Activated CD4-positive, CD25-positive, alpha-beta regulatory T cell (primary cell): Measurements from ENCODE around the gene RELA.

Experiments
- DNase-seq, 4 experiments: peaks; one replicate each; lab custom pipeline; 2025; lab: John Stamatoyannopoulos, UW

RELA gene

DNA sequence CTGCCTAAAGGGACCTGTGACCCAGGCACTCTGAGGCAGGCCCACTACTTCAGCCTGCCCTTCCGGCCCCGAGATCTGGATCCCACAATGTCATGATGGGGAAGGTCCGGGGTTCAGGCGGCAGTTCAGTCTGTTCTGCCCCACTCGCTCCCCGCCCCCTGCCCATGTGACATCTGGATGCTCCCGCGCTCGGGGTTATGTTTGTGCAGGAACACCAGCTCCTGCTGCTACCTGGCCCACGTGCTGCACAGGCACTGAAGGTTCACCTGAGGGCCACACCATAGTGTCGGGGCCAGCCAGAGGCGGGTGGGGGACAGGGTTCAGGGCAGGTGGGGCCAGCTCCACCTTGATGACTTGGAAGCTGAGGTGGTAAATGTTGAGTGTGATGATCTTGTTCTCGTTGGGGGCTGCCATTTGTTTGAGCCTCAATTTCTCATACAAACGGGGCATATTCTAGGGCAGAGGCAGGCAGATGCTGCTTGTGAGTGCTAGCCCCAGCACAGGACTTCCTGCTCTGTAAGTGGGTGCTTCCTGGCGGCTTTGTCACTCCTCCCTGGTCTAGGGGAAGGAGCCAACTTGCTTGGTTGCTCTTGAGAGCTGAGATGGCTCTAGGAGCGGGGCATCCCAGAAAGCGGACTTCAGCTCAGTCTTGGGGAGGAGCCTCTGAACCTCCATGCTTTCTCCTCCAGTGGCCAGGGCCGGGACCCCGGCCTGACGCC, 29.2 kb downstream of the RELA start:
- no peak for DNase-seq

- no peak for DNase-seq
These were observed 32.5 kb downstream of the RELA start for GRCh38 chr11:65630215-65630614.

GRCh38 chr11:65629579-65629978, 33.1 kb downstream of the RELA start:
- DNase-seq: no peak

GRCh38 chr11:65627202-65627601, 35.5 kb downstream of the RELA start:
- DNase-seq: no peak

- peak in 2 of 4 experiments; percentile 18 to 21 for DNase-seq
These were observed 36.9 kb downstream of the RELA start for GRCh38 chr11:65625628-65626342.

DNA sequence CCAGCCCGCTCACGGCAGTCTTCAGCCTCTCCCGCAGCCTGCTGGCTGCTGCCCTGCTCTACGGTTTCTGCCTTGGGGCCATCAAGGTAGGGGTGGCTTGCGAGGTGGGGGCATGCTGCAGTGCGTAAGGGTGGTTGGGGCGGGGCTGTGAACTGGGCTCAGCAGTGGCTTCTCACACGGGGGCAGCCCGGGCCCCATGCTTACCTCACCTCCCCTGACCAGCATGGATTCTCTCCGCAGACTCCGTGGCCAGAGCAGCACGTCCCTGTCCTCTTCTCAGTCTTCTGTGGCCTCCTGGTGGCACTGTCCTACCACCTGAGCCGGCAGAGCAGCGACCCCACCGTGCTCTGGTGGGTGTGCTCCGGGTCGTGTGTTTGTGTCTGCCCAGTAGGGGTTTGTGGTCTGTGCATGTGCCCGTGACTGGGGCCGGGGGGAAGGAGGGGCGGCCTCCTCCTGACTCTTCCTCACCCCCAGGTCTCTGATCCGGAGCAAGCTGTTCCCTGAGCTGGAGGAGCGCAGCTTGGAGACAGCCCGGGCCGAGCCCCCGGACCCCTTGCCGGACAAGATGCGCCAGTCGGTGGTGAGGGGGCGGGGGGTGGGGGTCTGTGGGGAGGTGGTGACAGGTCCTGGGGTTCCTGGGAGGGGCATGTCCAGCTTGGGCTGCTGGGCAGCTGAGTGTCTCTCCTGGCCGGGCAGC, 37.6 kb downstream of the RELA start:
- DNase-seq: no peak

DNA sequence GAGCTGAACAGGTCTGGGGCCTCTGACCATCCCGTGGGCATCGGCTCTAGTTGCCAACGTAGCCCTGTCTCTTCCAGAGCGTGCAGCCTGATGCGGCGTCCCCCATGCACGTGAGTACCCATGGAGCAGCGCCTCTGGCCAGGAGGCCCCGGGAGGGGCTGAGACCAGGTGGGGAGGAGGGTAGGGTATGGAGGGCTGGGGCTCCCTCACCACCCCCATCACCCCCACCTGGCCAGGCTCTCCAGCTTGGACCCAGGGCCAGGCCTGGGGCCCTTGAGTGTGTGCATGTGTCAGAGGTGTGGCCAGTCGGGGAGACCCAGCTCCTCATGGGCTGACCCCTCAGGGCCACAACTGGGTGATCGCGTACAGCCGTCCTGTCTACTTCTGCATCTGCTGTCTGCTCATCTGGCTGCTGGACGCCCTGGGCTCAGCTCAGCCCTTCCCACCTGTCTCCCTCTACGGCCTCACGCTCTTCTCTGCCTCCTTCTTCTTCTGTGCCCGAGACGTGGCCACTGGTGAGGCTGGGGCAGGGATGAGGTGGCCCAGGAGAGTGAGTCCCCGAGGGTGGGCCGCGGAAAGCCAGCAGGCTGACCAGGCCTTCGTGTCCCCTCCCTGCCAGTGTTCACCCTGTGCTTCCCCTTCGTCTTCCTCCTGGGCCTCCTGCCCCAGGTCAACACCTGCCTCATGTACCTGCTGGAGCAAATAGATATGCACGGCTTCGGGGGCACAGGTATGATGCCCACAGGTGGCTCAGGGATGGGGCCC, 38.7 kb downstream of the RELA start:
- DNase-seq: no peak

- no peak for DNase-seq
These were observed 39.5 kb downstream of the RELA start for GRCh38 chr11:65623177-65623576.

- DNase-seq: no peak
These were observed 40.7 kb downstream of the RELA start for GRCh38 chr11:65622011-65622410.

DNA sequence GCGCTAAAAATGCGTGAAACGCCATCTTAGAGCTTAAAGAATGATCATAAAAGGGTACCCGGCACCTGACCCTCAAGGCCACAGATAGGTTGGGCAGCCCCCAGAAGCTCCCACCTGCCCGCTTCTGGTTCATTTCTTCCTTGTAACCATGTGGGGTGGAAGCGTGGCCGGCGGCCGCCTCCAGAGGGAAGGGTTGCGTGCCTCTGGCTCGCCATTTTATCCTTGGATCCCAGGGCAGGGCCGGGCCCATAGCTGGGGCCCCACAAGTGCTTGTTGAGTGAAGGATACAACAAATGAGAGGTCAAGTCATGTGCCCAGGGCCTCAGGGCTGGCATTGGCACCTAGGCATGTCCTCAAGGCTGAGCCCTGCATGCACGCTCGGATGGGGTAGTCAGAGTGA, 41.3 kb downstream of the RELA start:
- no peak for DNase-seq

DNA sequence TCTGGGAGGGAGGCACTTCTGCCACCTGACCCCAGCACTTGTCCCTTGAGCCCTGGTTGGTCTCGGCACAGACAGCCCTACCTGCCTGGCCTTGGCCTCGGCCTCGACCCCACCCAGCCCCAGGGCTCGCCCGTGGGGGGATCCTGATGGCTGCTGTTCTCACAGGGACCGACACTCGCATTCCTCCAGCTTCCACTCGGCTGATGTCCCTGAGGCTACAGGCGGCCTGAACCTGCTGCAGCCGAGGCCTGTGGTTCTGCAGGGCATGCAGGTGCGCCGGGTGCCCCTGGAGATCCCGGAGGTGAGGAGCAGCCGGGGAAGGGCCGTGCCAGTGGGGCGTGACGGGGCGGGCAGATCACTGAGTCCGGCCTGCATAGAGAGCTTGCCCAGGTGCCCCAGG, 42.0 kb downstream of the RELA start:
- DNase-seq: no peak

GRCh38 chr11:65619281-65619928, 43.3 kb downstream of the RELA start:
- no peak for DNase-seq

DNA sequence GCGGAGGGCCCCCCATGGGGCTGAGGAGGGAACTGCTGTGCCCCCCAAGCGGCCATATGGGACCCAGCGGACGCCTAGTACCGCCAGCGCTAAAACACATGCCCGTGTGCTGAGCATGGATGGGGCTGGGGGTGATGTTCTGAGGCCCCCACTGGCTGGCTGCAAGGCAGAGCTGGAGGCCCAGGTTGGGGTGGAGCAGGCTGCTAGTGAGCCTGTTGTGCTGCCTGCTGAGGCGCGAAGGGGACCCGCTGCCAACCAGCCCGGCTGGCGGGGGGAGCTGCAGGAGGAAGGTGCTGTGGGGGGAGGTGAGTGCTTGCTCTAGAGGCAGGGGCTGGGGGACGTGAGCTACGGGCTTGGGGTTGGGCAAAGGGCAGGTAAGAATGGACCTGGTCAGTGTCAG, 44.0 kb downstream of the RELA start:
- no peak for DNase-seq

DNA sequence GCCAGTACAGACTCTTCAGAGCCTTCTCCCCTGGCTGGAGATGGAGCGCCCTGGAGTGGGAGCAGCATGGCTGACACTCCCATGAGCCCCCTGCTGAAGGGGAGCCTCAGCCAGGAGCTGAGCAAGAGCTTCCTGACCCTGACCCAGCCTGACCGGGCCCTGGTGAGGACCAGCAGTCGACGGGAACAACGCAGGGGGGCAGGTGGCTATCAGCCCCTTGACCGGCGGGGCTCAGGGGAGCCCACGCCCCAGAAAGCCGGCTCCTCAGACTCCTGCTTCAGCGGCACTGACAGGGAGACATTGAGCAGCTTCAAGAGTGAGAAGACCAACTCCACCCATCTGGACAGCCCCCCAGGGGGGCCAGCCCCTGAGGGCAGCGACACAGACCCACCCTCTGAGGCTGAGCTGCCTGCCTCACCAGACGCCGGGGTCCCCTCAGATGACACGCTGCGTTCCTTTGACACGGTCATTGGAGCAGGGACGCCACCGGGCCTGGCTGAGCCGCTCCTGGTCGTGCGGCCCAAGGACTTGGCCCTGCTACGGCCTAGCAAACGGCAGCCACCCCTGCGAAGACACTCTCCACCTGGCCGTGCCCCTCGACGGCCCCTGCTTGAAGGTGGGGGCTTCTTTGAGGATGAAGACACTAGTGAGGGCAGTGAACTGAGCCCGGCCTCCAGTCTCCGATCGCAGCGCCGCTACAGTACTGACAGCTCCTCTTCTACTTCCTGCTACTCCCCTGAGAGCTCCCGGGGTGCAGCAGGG, 44.5 kb downstream of the RELA start:
- DNase-seq: no peak

- no peak for DNase-seq
These were observed 45.4 kb downstream of the RELA start for GRCh38 chr11:65617136-65617850.

GRCh38 chr11:65616575-65617001, 46.1 kb downstream of the RELA start:
- DNase-seq: no peak

- DNase-seq: peak in 2 of 4 experiments; percentile 38 to 63
These were observed 46.7 kb downstream of the RELA start for GRCh38 chr11:65615950-65616574.

GRCh38 chr11:65615229-65615949, 47.3 kb downstream of the RELA start, which contains the start of gene PCNX3:
PCNX3 (plus strand) TSS chr11:65615776; CDS start chr11:65616312, 536 bp downstream.
- peak; percentile 99 to 100 (median 100) for DNase-seq
